ENCODE data around the gene REG1A.

The REG1A gene, protein sequence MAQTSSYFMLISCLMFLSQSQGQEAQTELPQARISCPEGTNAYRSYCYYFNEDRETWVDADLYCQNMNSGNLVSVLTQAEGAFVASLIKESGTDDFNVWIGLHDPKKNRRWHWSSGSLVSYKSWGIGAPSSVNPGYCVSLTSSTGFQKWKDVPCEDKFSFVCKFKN

DNA sequence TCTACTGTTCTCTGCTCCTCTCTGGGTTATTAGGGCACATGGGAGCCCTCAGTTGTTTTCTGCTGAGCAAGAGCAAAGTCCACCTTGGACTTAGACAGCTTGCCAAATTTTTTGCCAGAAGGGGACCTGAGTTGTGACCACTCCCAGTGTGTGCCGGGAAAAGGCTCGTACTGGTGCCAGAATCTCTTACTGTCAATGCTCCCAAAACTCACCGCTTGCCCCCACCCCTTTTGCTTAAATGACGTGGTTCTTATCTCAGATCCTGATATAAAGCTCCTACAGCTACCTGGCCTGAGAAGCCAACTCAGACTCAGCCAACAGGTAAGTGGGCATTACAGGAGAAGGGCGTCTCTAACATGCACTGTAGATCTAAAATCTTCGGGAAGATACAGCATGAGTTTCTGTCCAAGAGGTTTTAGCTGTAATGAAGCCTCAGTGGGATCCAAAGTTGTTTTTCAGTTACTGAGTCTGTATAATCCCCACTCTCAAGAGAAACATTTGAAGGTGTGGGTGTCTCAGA, at the start of gene REG1A:
REG1A (plus strand) TSS at position 295 of the 520 bp plus-strand sequence. CDS start 374 bp downstream, outside the sequence.
- DNase-seq: no peak

DNA sequence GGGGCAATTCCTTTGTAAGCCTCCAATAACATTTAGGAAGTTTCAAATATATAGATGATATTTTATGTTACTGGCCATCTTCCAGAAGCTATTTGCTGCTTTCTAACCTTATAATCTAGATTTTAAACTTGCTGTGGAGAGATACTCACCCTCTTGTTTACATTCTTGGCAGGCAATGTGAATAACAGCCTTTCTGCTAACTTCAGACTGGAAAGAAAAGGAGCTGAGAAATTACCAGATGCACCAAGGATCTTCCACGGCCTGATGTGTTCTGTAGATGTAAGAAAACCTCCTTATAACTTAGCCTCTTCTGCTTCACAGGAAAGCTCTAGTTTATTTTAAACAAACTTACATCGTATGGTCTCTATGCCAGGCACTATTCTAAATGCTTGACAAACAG, 49.2 kb upstream of the REG1A start:
- DNase-seq: no peak

DNA sequence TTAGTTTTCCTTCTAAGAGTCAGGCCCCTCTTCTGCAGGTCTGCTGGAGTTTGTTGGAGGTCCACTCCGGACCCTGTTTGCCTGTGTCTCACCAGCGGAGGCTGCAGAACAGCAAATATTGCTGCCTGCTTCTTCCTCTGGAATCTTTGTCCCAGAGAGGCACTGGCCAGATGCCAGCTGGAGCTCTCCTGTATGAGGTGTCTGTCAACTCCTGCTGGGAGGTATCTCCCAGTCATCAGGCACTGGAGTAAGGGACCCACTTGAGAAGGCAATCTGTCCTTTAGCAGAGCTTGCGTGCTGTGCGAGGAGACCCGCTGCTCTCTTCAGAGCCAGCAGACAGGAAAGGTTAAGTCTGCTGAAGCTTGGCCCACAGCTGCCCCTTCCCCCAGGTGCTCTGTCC, 37.3 kb upstream of the REG1A start:
- DNase-seq: no peak

DNA sequence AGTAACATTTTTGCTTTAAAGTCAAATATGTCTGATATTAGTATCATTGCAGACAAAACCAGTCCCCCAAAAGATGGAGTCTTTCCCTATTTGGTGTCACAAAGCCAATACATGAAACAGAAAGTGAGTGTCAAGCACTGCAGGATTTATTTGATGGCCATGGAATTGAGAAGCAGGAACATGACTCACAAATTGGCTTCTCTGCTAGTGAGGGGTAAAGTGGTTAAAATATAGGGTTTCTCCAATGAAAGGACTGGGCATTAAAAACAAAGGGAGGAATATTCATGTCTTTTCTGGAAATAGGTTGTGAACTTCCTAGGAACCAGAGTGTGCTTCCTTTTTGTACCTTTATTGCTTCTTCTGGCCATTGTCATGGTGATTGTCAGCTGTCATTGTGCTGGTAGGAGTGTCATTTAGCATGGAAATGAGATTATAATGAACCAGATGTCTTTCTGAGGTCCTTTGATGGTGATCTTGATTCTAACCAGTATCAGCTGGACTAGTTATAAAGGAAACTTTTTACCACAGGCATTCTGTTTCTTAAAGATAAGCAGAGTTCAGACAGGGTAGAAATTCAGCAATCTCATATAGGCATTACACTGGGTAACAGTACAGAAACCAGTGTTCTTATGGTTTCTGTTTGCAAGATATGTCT, 36.6 kb upstream of the REG1A start:
- DNase-seq: no peak

DNA sequence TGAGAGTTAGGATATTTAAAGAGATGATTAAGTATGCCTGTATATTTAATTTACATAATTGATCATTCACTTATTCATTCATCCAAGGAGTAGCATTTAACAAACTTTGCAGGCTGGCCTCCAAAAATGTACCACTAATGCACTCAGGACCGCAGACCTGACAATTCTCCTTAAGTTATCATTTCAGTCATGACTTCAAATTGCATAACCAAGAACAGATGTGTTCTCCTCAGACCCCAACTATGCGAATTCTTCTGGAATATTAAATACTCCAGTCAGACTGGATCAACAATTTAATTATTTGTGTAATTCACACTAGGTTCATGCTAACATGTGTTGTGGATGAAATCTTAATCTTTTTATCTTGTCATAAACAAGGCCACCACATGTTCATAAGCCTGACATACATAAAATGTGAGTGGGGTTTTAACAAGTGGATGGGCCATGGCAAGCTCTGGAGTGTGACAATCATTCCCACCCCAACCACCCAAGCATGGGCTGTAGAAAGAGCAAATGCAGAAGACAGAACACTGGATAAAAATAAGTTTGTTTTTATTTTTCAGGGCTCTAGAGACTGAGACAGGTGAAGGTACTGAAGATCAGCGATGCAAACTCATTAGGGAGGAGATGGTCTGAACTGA, 35.7 kb upstream of the REG1A start:
- no peak for DNase-seq

DNA sequence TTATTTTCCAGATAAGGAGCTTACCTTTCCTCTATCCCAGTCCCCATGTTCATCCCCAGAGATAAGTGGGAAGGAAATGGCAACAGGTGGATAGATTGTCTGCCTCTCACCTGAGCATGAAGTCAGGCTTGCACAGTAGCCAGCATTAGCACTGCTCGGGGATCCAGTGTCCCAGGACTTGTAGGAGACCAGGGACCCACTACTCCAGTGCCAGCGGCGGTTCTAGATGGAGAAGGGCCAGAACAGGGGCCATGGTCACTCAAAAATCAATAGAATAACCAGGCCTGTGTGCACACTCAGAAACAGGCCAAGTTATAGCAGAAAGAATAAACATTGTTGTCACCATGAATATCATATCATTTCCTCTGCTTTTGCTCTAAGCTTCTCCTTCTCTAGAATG, 34.9 kb upstream of the REG1A start:
- DNase-seq: no peak

DNA sequence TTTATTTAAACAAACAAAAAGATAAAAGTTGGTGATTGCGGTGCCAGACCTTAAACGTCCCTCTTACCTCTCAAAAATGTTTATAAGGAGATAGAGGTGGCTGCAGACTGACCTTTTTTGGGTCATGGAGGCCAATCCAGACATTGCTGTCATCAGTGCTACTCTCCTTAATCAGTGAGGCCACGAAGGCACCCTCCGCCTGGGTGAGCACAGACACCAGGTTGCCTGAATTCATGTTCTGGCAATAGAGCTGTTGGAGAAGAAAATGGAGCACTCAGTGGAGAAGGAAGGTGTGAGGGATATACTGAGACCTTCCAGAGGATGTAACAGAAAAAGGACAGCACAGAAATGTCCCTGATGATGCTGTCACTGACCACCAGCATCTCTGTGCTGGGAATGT, 34.0 kb upstream of the REG1A start:
- DNase-seq: no peak

DNA sequence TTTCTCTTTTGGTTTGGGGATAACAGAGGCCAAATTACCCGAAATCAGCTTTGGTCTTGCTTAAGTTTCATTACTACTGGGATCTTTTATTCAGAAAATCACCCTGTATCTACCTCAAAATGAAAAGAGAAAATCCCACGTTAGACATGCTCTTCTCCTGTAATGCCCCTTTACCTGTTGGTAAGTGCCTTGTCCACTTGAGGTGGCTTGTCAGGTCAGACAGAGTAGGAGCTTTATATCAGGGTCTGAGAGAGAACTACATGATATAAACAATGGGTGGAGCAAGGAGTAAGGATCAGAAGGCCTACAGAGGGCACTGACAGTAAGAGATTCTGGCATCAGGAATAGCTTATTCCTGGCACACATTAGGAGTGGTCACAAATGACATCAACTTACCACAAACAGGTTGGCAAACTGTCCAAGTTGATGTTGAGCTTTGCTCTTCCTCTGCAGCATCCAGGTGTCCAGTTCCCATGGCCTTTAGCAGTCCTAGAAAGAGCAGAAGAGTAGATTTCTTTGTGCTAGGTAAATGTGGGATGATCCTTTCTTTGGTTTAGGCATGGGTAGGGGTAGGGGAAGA, 32.4 kb upstream of the REG1A start, which contains the start of gene REG1B:
REG1B (minus strand) TSS at position 209 of the 580 bp plus-strand sequence. CDS start 381 bp downstream, outside the sequence.
- no peak for DNase-seq

DNA sequence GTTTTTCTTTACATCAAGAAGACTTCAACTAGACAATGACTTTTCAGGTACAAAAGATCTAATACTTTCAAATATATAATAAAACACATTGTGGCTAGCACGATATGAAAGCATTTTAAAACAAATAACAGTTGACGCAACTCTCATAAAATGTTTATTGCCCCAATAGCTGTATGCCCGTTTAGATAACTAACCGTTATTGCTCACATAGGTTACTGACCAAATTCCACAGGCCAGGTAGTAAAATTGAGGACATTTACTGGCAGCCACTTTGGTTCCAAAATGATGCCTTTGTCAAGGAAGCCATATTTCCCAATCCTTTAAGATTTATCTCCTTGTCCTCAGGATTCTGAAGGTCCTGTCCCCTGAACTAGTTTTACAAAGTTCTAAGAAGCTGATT, 29.6 kb upstream of the REG1A start:
- DNase-seq: no peak

DNA sequence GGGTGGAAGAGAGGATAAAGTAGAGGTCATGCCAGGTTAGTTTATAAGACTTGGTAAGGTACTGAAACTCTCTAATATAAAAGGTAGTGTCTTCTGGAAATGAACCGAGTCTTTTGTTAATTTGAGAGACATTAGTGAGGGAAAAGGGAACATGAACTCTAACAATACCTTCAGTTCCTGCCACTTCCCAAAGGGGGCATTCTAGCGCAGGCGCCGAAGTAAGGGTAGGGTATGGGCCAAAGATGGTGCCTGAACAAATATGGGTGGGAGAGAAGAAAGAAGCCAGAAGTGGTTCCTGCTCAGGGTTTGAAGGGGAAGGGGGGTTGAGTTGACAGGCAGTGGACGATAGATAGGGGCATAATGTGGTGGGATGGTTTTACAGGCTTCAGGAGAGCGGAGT, 22.4 kb upstream of the REG1A start:
- no peak for DNase-seq

DNA sequence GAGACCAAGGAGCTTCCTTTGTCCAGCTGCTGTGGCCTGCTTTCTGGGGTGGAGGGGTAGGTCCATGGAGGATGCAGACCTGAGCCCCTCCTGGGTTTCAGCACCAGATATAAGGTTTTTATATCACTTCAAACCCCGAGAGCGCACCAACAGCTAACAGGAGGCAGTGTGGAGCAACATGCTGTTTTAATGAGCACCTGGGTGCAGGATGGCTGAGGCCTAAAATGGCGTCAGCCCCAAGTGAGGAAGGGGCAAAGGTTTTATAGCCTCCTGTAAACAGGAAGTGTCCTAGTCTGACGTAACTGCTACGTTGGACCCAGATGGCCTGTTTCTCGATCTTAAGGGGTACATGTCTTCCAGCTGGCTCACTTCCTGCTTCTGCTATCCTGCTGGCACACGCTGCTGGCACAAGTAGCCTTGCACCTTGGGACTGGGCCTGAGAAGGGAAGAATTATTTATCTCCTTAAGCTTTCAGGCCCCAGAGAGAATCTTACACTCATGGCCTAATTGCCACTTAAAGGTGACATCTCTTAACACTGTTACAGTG, 21.1 kb upstream of the REG1A start:
- no peak for DNase-seq

DNA sequence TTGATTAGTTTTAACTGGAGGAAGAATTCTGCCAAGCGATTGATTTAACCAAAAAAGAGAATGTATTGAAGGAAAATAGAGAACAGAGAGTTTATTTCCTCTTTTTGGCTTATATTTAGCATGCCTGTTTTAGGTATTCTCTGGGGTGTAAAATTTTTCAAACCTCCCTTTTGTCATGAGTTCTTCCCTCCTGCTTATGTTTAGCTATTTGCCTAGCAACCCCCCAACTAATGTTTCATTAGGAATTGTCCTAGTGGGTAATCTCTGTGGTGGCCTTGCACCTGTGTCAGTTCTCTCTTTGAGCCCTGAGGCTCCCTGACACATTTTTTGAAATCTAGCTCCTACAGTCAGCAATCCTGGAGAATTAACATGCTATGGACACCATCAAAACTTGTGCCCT, 20.0 kb upstream of the REG1A start:
- DNase-seq: no peak

DNA sequence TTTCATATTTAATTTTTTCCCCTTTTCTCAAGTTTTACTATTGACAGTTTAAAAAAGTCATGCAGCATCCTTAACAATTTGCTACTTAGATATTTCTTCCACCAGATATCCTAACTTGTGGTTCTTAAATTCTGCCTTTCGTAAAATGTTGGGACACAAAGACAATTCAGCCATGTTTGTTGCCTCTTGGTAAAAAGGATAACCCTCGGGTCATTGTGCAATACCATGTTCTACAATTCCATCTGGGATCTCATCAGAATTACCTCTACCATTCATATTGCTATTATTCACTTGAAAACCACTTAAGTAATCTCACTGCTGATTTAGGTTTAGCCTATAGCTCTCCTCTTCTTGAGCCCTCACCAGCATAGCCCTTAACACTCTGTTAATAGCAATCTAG, 19.3 kb upstream of the REG1A start:
- no peak for DNase-seq

DNA sequence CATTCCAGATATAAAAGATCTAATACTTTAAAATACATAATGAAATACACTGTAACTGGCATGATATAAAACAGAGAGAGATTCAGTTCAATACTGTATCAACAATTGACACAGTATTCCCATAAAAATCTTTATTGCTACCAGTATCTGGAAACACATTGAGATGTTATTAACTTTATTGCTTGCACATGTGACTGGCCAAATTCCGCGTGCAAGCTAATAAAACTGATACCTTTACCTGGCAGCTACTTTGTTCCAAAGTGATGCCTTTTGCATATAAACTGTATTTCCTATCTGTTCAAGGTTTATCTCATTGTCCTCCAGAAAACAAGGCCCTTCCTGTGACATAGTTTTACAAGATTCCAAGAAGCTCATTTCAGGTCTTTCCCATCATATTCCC, 17.1 kb upstream of the REG1A start:
- DNase-seq: no peak

DNA sequence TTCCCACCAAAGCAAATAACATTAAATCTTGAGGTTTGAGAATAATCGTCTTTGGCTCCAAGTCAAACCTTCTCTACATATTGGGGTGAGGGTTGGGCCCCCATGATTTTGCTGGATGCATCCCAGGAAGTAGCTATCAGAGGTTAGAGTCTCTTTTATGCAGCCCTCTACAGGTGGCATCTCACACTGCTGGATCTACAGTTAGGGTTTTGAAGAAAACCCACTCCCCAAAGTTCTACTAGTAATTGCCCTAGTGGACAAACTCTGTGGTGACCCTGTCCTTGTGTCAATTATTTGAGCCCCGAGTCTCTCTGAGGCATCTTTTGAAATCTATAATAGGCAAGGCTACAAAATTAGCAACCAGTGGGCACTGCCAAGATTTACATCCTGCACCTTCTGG, 15.0 kb upstream of the REG1A start:
- DNase-seq: no peak

DNA sequence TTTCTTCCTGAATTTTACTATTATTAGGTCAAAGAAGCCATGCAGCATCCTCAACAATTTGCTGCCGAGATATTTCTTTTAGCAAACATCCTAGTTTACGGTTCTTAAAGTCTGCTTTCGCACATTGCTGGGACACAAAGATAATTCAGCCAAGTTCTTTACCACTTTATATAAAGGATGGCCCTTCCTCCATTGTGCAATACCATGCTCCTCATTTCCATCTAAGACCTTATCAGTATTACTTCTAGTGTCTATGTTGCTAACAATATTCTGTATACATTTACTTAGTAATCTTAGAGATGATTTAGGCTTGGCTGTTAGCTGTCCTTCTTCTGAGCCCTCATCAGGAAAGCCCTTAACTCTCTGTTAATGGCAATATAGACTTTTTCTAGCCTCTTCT, 8.0 kb upstream of the REG1A start:
- no peak for DNase-seq

DNA sequence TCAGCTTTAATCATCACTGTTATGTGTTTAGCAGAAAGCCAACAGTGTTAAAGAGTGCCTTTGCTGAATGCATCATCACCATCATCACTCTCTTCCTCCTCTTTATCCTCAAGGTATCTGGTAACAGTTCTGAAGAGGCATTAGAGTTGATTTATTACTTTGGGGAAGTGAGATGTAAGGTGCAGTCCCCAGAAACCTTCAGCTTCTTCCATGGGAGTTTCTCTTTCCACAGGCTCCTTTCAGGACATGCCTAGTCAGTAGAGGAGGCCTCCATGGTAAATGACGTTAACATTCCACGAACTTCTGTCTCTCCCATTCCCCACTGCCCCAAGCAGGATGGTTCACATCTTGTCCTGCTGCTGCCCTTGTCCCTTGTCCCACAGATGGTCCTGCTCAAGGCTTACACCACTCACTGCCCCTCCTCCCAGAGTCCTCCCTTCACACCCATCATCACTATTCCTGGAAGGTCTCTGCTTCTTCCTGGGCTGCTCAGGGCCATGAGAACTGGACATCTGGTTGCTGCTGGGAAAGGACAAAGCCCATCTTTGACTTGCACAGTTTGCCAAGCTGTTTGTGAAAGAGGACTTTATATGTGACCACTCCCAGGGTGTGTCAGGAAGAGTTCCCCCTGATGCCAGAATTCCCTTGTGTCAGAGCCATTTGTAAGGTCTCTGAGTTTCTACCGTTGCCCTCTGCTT, 5.3 kb upstream of the REG1A start:
- no peak for DNase-seq

DNA sequence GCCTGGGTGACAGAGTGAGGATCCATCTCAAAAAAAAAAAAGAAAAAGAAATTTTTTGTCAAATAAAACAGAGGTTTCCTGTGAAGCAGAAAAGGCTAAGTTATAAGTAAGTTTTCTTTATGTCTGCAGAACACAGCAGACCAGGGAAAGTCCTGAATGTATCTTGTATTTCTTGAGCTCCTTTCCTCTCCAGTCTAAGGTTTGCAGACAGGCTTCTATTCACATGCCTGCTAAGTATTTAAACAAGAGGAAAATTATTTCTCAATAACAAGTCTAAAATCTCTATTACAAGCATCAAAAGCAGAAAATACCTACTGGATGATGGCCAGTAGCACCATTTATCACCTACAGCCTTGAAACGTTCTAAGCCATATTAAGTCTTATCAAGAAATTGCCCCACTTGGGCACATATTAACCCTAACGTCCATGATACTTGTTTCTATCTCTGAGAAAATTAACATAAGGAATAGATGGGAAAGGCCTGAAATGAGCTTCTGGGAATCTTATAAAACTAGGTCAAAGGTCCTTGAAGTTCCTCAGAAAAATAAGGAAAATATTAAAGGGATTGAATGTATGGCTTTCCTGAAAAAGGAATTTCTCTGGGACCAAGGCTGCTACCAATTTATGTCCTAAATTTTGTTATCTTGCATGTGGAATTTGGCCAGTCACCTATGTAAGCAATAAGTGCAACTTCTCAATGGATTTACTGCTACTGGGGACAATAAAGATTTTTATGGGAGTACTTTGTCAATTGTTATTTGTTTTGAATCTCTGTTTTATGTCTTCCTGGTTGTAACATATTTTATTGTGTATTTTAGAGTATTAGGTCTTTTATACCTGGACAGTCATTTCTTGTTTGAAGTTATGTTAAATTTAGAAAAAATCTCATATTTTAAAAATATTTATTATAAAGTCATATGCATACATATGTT, 3.0 kb upstream of the REG1A start:
- DNase-seq: no peak

DNA sequence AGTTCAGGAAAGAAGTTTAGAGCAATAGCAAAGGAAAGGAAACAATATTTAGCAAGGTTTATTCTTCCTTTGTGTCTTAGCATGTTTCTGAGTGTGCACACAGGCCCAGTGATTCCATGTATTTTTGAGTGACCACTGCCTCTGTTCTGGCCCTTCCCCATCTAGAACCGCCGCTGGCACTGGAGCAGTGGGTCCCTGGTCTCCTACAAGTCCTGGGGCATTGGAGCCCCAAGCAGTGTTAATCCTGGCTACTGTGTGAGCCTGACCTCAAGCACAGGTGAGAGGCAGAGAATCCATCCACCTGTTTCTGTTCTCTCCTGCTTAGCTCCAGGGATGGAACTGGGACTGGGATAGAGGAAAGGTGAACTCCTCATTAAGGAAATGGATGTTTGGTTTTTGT, 2.4 kb downstream of the REG1A start:
- no peak for DNase-seq

DNA sequence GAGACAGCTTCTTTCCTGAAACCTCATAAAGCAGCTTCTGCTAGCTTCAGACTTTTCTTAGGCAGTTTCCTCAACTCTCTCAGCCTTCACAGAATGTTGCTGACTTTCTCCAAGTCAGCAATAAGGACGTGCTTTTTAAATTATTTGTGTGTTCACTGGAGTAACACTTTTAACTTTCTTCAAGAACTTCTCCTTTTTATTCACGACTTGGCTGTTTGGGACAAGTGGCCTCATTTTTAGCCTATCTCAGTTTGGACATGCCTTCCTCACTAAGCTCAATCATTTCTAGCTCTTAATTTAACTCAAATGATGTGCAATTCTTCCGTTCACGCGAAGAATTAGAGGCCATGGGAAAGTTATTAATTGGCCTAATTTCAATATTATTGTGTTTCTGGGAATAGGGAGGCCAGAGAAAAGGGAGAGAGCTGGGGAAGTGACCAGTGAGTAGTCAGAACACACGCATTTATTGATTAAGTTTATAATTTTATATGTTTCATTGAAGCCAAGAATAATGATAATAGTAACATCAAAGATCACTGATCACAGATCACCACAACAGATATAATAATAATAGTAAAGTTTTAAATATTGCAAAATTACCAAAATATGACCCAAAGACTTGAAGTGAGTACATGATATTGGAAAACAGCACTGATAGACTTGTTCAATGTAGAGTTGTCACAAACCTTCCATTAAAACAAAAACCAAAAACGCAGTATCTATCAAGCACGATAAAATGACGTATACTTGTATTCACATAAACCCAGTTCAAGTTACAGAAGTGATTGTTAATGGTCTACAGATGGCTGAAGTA, 4.8 kb downstream of the REG1A start:
- DNase-seq: no peak

DNA sequence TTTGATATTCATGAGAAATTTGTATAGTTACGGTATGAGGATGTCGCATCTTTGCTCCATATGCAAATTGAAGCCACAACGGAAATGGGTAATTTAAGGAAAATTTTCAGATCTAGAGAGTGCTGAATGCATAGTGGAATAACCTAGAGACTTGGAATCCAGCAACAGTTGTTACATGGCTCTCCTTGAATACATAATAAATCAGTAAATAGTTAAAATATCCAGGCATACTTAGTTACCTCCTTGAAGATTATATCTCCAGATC, 5.4 kb downstream of the REG1A start:
- no peak for DNase-seq

Measured in stimulated activated CD4-positive, alpha-beta T cell treated with anti-CD3 and anti-CD28 coated beads, Interleukin-4, amount 100 ng/mL, for 4 hours (primary cell).